ENCODE results near the gene MANSC4.
"Not testable (repeated sequence)": the region's sequence is repeated elsewhere in the genome, so short reads cannot be mapped to it uniquely, and the experiment has no call there.

The MANSC4 gene

GRCh38 chr12:27756670-27757195 lies 23.3 kb downstream of the MANSC4 start:
- no peak for DNase-seq (ENCODE audit: low read depth in 4 of 4, low spot score in 1 of 4)

GRCh38 chr12:27754795-27755194 lies 25.2 kb downstream of the MANSC4 start:
- no peak for DNase-seq (ENCODE audit: low read depth in 4 of 4, low spot score in 1 of 4)

DNA sequence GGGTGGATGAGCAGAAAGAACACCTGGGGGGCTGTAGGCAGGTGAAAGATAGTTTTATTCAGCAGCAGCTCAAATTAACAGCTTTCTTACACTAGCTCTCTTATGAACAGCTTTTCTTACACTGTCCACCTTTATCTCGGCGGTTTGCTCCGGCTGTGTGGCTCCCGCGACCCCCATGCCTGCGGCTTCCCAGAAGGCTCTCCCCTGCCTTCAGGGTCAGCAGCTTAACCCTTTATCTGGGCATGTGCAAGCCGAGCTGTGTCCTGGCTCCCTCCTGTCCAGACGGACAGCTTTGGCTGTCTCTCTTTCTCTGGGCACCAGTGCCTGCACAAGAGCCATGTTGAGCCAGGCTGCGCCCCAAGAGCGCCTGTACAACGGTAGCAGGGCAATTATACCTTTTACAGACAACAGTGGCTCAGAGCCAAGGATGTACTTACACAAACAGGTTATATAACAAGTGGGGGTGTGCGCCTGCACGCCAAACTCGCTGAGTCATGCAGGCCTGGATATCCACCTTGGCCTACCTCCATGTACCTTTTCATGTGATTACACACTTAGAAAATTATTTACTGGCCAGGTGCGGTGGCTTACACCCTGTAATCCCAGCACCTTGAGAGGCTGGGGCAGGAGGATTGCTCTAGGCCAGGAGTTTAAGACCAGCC lies 28.5 kb downstream of the MANSC4 start:
- no peak for DNase-seq (ENCODE audit: low read depth in 4 of 4, low spot score in 1 of 4)

DNA sequence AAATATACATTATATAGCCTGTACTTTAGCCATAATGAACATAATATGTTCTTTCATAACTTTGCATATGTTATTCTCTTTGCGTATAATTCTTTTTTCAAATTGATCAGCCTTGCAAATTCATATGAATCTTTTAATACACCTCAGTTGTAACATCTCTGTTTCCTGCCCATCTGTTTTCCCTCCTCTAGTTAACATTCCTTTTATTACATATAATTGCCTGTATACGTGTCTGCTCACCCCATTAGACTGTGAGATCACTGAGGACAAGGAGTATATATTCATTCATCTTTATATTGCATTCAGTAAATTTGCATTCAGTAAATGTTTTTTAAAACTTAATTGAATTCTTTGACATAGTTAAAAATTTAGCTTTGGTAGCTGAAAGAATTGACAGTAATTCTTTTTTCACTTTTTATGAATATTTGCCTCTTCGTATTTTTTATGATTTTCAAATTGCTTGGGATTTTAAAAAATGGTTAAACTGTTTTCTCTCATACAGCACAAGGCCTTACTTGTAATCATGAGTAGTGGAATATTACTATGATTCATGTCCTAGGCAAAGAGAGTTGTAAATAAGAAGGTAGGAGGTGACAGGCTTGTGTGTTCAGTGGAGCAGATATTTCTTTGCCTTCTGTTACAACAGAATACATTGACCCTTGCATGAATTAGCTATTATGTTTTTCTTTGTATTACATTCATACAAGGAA lies 32.8 kb downstream of the MANSC4 start:
- DNase-seq (ENCODE audit: low read depth in 4 of 4, low spot score in 1 of 4): no peak

- DNase-seq (ENCODE audit: low read depth in 4 of 4, low spot score in 1 of 4): not testable (repeated sequence)
Observed at GRCh38 chr12:27745734-27746133, 34.3 kb downstream of the MANSC4 start.

DNA sequence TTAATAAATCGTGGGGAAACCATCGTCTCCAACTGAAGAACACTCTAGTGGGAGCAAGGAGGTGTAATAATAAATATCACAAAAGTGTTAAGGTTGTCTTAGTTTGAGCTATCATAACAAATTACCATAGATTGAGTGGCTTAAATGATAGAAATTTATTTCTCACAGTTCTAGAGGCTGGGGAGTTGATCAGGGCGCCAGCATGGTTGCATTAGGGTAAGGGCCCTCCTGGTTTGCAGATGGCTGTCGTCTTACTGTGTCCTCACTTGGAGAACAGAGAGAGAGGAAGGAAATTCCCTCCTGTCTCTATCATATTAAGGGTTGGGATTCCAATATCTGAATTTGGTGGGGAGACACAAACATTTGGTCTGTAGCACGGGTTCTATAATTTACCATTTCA lies 36.4 kb downstream of the MANSC4 start:
- DNase-seq (ENCODE audit: low read depth in 4 of 4, low spot score in 1 of 4): no peak

- DNase-seq (ENCODE audit: low read depth in 4 of 4, low spot score in 1 of 4): not testable (repeated sequence)
Observed at GRCh38 chr12:27734321-27734720, 45.7 kb downstream of the MANSC4 start.

DNA sequence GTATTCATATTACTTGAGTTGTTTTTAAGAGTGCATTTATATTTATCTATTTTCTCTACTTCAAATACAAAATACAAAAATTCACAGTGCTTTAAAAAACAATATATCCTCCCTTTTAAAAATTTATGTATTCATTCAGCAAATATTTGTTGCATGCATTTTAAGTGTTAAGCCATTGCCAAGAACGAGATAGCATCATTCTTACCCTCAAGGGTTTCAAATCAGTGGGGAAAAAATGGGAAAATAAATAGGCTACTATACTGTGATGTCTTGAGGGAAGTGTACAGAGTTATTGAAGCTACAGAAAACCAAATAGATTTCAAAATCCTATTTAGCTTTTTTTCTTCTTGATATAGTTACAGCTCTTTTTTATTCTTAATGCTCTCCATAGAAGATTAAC lies 46.2 kb downstream of the MANSC4 start:
- no peak for DNase-seq (ENCODE audit: low read depth in 4 of 4, low spot score in 1 of 4)

DNA sequence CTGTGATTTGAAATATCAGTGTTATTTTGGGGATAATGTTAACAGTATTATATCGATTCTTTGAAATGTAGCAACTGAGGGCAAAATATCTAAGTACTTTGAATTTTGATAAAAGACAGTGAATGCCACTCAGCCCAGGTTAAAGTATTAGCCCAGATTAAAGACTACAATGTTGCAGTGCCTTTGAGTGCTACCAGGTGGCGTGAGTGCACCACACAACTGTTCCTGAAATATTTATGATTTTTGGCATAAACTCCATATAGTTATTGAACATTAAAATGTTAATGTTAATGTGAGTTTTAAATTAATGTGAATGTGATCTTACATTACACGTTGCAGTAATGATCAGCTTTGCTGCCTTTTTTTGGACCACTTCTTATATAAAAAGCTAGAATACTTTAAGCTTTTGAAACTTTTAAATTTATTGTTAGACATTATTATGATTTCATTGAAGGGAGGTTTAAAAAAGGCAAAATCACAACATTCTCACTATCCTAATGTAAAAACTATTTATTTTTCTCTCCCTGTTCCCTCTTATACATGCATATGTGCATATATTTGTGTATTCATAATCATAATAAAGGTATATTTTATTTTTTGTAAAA lies 46.9 kb downstream of the MANSC4 start:
- DNase-seq (ENCODE audit: low read depth in 4 of 4, low spot score in 1 of 4): peak in 1 of 4 experiments; percentile 12

DNA sequence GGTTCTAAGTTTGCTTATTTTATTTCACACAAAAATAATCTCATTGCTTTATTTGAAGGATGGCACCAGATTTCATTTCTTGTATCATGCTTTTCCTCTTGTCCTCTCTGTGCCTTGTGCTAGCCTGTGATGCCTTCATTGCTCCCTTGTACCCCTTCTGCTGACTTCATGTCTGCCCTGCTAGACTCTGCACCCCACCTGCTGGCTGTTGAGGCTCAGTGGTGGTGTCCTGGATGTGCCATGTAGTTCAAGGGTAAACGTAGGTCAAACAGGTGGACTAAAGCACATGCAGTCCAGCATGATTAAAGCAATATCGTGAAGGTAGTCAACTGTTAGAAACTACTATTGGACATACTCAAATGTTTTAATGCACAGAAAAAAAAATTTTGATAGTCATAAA lies 47.8 kb downstream of the MANSC4 start:
- no peak for DNase-seq (ENCODE audit: low read depth in 4 of 4, low spot score in 1 of 4)

- no peak for DNase-seq (ENCODE audit: low read depth in 4 of 4, low spot score in 1 of 4)
Observed at GRCh38 chr12:27730097-27730588, 49.9 kb downstream of the MANSC4 start.

DNA sequence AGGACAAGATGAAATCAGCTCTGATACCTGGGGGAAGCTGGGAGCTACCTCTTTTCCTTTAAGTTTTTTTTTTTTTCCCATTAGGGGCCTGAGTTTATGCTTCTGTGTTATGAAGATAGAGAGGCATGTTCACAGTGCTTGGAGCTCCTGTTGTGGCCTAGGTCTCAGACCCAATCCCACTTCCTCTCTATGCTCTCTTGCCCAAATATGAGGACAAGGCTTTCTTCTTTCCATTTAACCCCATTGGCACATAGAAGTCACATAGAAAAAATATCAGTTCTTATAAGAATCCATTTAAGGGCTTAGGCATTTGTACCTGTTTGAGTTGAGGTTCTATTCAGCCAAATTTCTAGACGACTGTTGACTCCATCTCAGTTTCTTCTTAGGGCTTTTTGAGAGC lies 56.8 kb downstream of the MANSC4 start:
- no peak for DNase-seq (ENCODE audit: low read depth in 4 of 4, low spot score in 1 of 4)
